IMR-90 (cell line): Measurements from ENCODE around the gene WDTC1. TPM values are rescaled to one million over a fixed set of nuclear protein-coding genes. Genes with fewer than 3 reads are reported as not detected.

Experiments used
- ATAC-seq: fragments of 200-7000 bp; cut with Tn5 transposase; 2 replicates; pipeline ENCODE4 v1.9.1; 2020; ENCODE audit warnings: low read depth, mild to moderate bottlenecking, moderate library complexity
- BruUV-seq: library from RNA; stranded (reverse); fragments of 400-500 nt; replicated peaks from 2 replicates; lab custom pipeline; 2021; lab: Mats Ljungman, UMichigan
- CTCF ChIA-PET: fragments of 300-600 bp; formaldehyde crosslinking; extraction: SDS; loops from one replicate; lab custom pipeline; 2021; ENCODE audit warnings: antibody characterized with exemption; lab: Yijun Ruan, JAX
- POLR2A ChIA-PET: fragments of 300-600 bp; sonication (Branson Sonifier 250); formaldehyde crosslinking; loops from one replicate; lab custom pipeline; 2022; ENCODE audit warnings: antibody characterized with exemption; ENCODE audit not compliant: unreplicated experiment; lab: Charles Lee
- DNase-seq: peaks from one replicate; pipeline ENCODE4 v3.0.0; 2013
- H2AFZ ChIP-seq: replicated peaks from 2 replicates; pipeline ENCODE3; 2013; ENCODE audit warnings: low read length, mild to moderate bottlenecking; ENCODE audit not compliant: poor library complexity
- H2AK5ac ChIP-seq: 2 replicates; pipeline ENCODE4 v1.6.1; 2013; ENCODE audit warnings: low read depth, low read length, inconsistent platforms
- H2AK9ac ChIP-seq: replicated peaks from 2 replicates; pipeline ENCODE3; 2013; ENCODE audit warnings: mild to moderate bottlenecking, low read depth, low read length, moderate library complexity; ENCODE audit not compliant: poor library complexity
- H2BK120ac ChIP-seq: 2 replicates; pipeline ENCODE4 v1.6.1; 2013; ENCODE audit warnings: low read depth, low read length, inconsistent platforms
- H2BK15ac ChIP-seq: 3 replicates; pipeline ENCODE4 v1.6.1; 2013; ENCODE audit warnings: low read depth, low read length, inconsistent platforms
- H2BK20ac ChIP-seq: 2 replicates; pipeline ENCODE4 v1.6.1; 2013; ENCODE audit warnings: low read depth, mild to moderate bottlenecking, inconsistent platforms, low read length, moderate library complexity
- H2BK5ac ChIP-seq: 2 replicates; pipeline ENCODE4 v1.6.1; 2013; ENCODE audit warnings: mild to moderate bottlenecking, low read depth, low read length, inconsistent platforms; ENCODE audit not compliant: poor library complexity, severe bottlenecking
- H3K14ac ChIP-seq: replicated peaks from 2 replicates; pipeline ENCODE4 v1.6.1; 2013; ENCODE audit warnings: low read depth, low read length, inconsistent platforms
- H3K18ac ChIP-seq: 2 replicates; pipeline ENCODE4 v1.6.1; 2013; ENCODE audit warnings: low read depth, low read length, control low read depth
- H3K23ac ChIP-seq: 2 replicates; pipeline ENCODE4 v1.6.1; 2013; ENCODE audit warnings: low read depth, low read length, inconsistent platforms
- H3K27ac ChIP-seq: 2 replicates; pipeline ENCODE4 v1.5.1; 2013; ENCODE audit warnings: mild to moderate bottlenecking, control low read depth, low read length; ENCODE audit not compliant: insufficient read depth
- H3K27me3 ChIP-seq: 2 replicates; pipeline ENCODE4 v1.6.1; 2013; ENCODE audit warnings: low read length; ENCODE audit not compliant: control insufficient read depth, insufficient read depth
- H3K36me3 ChIP-seq: 2 replicates; pipeline ENCODE4 v1.6.1; 2013; ENCODE audit warnings: low read length, mixed read lengths; ENCODE audit not compliant: control insufficient read depth, insufficient read depth
- H3K4ac ChIP-seq: 2 replicates; pipeline ENCODE4 v1.6.1; 2013; ENCODE audit warnings: low read depth, low read length, inconsistent platforms
- H3K4me1 ChIP-seq: 2 replicates; pipeline ENCODE4 v1.6.1; 2013; ENCODE audit warnings: low read length, mixed read lengths; ENCODE audit not compliant: control insufficient read depth, insufficient read depth
- H3K4me2 ChIP-seq: 2 replicates; pipeline ENCODE4 v1.6.1; 2013; ENCODE audit warnings: low read depth, mild to moderate bottlenecking, control low read depth, low read length, moderate library complexity
- H3K4me3 ChIP-seq: 2 replicates; pipeline ENCODE4 v1.5.1; 2013; ENCODE audit warnings: low read depth, mild to moderate bottlenecking, control low read depth, low read length, moderate library complexity; ENCODE audit not compliant: insufficient read depth
- H3K56ac ChIP-seq: 2 replicates; pipeline ENCODE4 v1.6.1; 2013; ENCODE audit warnings: low read length, inconsistent platforms; ENCODE audit not compliant: insufficient read depth; ENCODE audit errors: extremely low read depth
- H3K79me1 ChIP-seq, 2 experiments: 2 replicates each; pipeline ENCODE4 v1.6.1; 2013; ENCODE audit warnings: low read length in 2 of 2, inconsistent platforms in 1 of 2, low read depth in 1 of 2
- H3K9ac ChIP-seq: 2 replicates; pipeline ENCODE4 v1.6.1; 2013; ENCODE audit warnings: low read depth, low read length, control low read depth
- H3K9me1 ChIP-seq: 2 replicates; pipeline ENCODE4 v1.6.1; 2013; ENCODE audit warnings: low read length, inconsistent platforms; ENCODE audit not compliant: insufficient read depth
- H3K9me3 ChIP-seq: 2 replicates; pipeline ENCODE4 v1.6.1; 2013; ENCODE audit warnings: low read length; ENCODE audit not compliant: control insufficient read depth, insufficient read depth
- H4K20me1 ChIP-seq: 2 replicates; pipeline ENCODE4 v1.6.1; 2013; ENCODE audit warnings: low read length, inconsistent platforms; ENCODE audit not compliant: insufficient read depth
- H4K5ac ChIP-seq: 2 replicates; pipeline ENCODE4 v1.6.1; 2013; ENCODE audit warnings: mild to moderate bottlenecking, low read depth, low read length, control low read depth
- H4K8ac ChIP-seq, 2 experiments: 2 replicates each; pipeline ENCODE4 v1.6.1; 2013; ENCODE audit warnings: low read depth in 2 of 2, low read length in 2 of 2, control low read depth in 1 of 2, inconsistent platforms in 1 of 2
- H4K91ac ChIP-seq: 2 replicates; pipeline ENCODE4 v1.6.1; 2013; ENCODE audit warnings: low read depth, low read length, inconsistent platforms; ENCODE audit not compliant: insufficient read depth
- BHLHE40 ChIP-seq: fragments of 150-350 bp; IDR thresholded peaks from 2 replicates; pipeline ENCODE4 v1.6.1; 2016; ENCODE audit warnings: mild to moderate bottlenecking, low read depth, low read length
- CEBPB ChIP-seq: IDR thresholded peaks from 2 replicates; pipeline ENCODE4 v1.6.1; 2012; ENCODE audit warnings: low read depth, low read length, improper control_type of control experiment
- CTCF ChIP-seq: conservative IDR thresholded peaks from 2 replicates; pipeline ENCODE4 v1.5.1; 2012; ENCODE audit warnings: mild to moderate bottlenecking, low read depth, low read length, improper control_type of control experiment
- FOS ChIP-seq: fragments of 150-350 bp; IDR thresholded peaks from 2 replicates; pipeline ENCODE4 v1.6.1; 2016; ENCODE audit warnings: low read depth, low read length
- RAD21 ChIP-seq: IDR thresholded peaks from 2 replicates; pipeline ENCODE4 v1.6.1; 2012; ENCODE audit warnings: low read length, improper control_type of control experiment
- RFX5 ChIP-seq: IDR thresholded peaks from 2 replicates; pipeline ENCODE4 v1.8.0; 2012; ENCODE audit warnings: low read depth, mild to moderate bottlenecking, low read length, moderate library complexity
- SMC3 ChIP-seq: fragments of 150-350 bp; IDR thresholded peaks from 2 replicates; pipeline ENCODE4 v1.6.1; 2016; ENCODE audit warnings: low read depth, mild to moderate bottlenecking, antibody characterized with exemption, low read length, moderate library complexity
- WGBS, 2 experiments: methylation state at CpG; one replicate each; pipeline versions ENCODE4 v1.1.5 to v1.1.7; 2013; ENCODE audit warnings: missing lambda C conversion rate in 2 of 2; ENCODE audit not compliant: insufficient read length in 1 of 2; ENCODE audit errors: extremely low coverage in 2 of 2; 5-methylcytosine and 5-hydroxymethylcytosine counted together
- dilution Hi-C: fragments of 300-500 bp; cut with HindIII; formaldehyde crosslinking; loops from one replicate; pipeline ENCODE4 v1.14.3; 2018; ENCODE audit warnings: low sequenced_read_pairs; ENCODE audit not compliant: unreplicated experiment
- in situ Hi-C: fragments of 300-500 bp; cut with MboI; formaldehyde crosslinking; loops from 3 replicates; pipeline ENCODE4 v1.14.3; 2019; ENCODE audit warnings: low sequenced_read_pairs, inconsistent platforms, mixed read lengths
- intact Hi-C: fragments of 100-400 bp; cut with micrococcal nuclease; formaldehyde crosslinking; loops from 2 replicates; pipeline ENCODE4 v1.10.0; 2022
- polyA plus RNA-seq, 3 experiments: library from polyadenylated mRNA; depleted of rRNA; stranded (reverse); fragments of >200 nt; gene quantifications; 2 replicates each; pipeline ENCODE4 v1.2.3, GENCODE V29; 2012; ENCODE audit warnings: low replicate concordance in 1 of 3
- total RNA-seq: library from RNA; depleted of rRNA; stranded (reverse); fragments of >200 nt; gene quantifications from 2 replicates; pipeline ENCODE4 v1.2.3, GENCODE V29; 2012

The WDTC1 gene
- total and polyA plus RNA-seq, 2 of the 4 experiments (the other 2 are of a cell fraction): 9.9 to 15.2 TPM

- TF ChIP-seq CEBPB: no peak
- TF ChIP-seq FOS: no peak
- no peak for TF ChIP-seq RAD21
- no peak for TF ChIP-seq SMC3
- no peak for TF ChIP-seq RFX5
- TF ChIP-seq BHLHE40: no peak
Observed at GRCh38 chr1:27343639-27344025, 109.2 kb downstream of the WDTC1 start (continued).

GRCh38 chr1:27345272-27345671 lies 110.8 kb downstream of the WDTC1 start:
- ATAC-seq (no peak), DNase-seq (no peak)
- H4K91ac ChIP-seq: no peak overlapping the region
- H3K14ac ChIP-seq: no peak overlapping the region
- H3K4ac ChIP-seq: no peak overlapping the region
- WGBS, 2 experiments: 94% methylated on average over 3 of the region's 12 CpGs; no CpG with 5 or more reads in 1 of the 2 experiments
- no peaks in the 10 kb centered on the region for H3K36me3 ChIP-seq
- H3K56ac ChIP-seq: no peak overlapping the region
- H3K79me1 ChIP-seq: no peaks in the 10 kb centered on the region
- POLR2A ChIA-PET: interaction anchor here (0.6 kb wide), 1 partner anchor 120 kb away, joined by 5 read pairs; no protein-coding TSS in a partner anchor
- no peak overlapping the region for H3K4me2 ChIP-seq
- TF ChIP-seq SMC3 (no peak), CEBPB (no peak), CTCF (no peak)
- no peak overlapping the region for H2BK20ac ChIP-seq
- H2AFZ ChIP-seq: no peak overlapping the region
- no peak overlapping the region for H3K23ac ChIP-seq
- H4K5ac ChIP-seq: no peak overlapping the region
- no peak overlapping the region for H2BK5ac ChIP-seq
- H3K9me1 ChIP-seq: peaks cover 7% of the 10 kb centered on the region
- H3K4me3 ChIP-seq: no peak overlapping the region
- intact Hi-C loops: no loop called here
- H2AK5ac ChIP-seq: no peak overlapping the region
- CTCF ChIA-PET: interaction anchor here (0.6 to 1.1 kb wide), 4 partner anchors 7 to 63 kb away, joined by 3 to 4 read pairs (median 4); no protein-coding TSS in a partner anchor
- H3K27ac ChIP-seq: no peak overlapping the region
- H3K9me3 ChIP-seq: no peaks in the 10 kb centered on the region
- no peak overlapping the region for H2BK15ac ChIP-seq
- no peak overlapping the region for H2AK9ac ChIP-seq
- no peak overlapping the region for H3K9ac ChIP-seq
- no peak overlapping the region for H2BK120ac ChIP-seq
- no peaks in the 10 kb centered on the region for H4K20me1 ChIP-seq
- no peak overlapping the region for H4K8ac ChIP-seq
- dilution Hi-C loops: no loop called here
- H3K4me1 ChIP-seq: peaks cover 20% of the 10 kb centered on the region
- BruUV-seq: no TSS peak
- in situ Hi-C loops: no loop called here
- H3K18ac ChIP-seq: no peak overlapping the region
- H3K27me3 ChIP-seq: no peaks in the 10 kb centered on the region; the same call in 1 of the 2 replicates
